Measurements from ENCODE around the gene PAX8. TPM values are rescaled to one million over a fixed set of nuclear protein-coding genes. Genes with fewer than 3 reads are reported as not detected.

Gene PAX8
- total RNA-seq, 1 donor from 2014 or later = 1.4 TPM

- TF ChIP-seq, protein P1, sequence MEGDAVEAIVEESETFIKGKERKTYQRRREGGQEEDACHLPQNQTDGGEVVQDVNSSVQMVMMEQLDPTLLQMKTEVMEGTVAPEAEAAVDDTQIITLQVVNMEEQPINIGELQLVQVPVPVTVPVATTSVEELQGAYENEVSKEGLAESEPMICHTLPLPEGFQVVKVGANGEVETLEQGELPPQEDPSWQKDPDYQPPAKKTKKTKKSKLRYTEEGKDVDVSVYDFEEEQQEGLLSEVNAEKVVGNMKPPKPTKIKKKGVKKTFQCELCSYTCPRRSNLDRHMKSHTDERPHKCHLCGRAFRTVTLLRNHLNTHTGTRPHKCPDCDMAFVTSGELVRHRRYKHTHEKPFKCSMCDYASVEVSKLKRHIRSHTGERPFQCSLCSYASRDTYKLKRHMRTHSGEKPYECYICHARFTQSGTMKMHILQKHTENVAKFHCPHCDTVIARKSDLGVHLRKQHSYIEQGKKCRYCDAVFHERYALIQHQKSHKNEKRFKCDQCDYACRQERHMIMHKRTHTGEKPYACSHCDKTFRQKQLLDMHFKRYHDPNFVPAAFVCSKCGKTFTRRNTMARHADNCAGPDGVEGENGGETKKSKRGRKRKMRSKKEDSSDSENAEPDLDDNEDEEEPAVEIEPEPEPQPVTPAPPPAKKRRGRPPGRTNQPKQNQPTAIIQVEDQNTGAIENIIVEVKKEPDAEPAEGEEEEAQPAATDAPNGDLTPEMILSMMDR (IDR thresholded peaks at IDR 0.05; ENCODE audit: partially characterized antibody, unreplicated experiment) = no peak
- no peak overlapping the region for H3K27ac Mint-ChIP-seq (ENCODE audit: unreplicated experiment)
- no peak for DNase-seq
- peaks cover 2% of the 10 kb centered on the region for H3K9me3 Mint-ChIP-seq (ENCODE audit: unreplicated experiment)
- peaks cover 9% of the 10 kb centered on the region for H3K27me3 Mint-ChIP-seq (ENCODE audit: unreplicated experiment)
- no peaks in the 10 kb centered on the region for H3K36me3 Mint-ChIP-seq (ENCODE audit: unreplicated experiment)
- peaks cover 3% of the 10 kb centered on the region for H3K4me1 Mint-ChIP-seq (ENCODE audit: low read depth, unreplicated experiment)
- no peak overlapping the region for H3K4me3 Mint-ChIP-seq (ENCODE audit: unreplicated experiment)
These were observed 104.4 kb downstream of the PAX8 start for GRCh38 chr2:113174376-113174750.

GRCh38 chr2:113173542-113174375 is 105.0 kb downstream of the PAX8 start, which contains the start of gene PSD4:
TSS of gene PSD4 (plus strand) at chr2:113173971. CDS start at chr2:113182457, 8,486 bp downstream.
- TF ChIP-seq, protein P1 (IDR thresholded peaks at IDR 0.05; ENCODE audit: partially characterized antibody, unreplicated experiment) = no peak
- H3K9me3 Mint-ChIP-seq (ENCODE audit: unreplicated experiment) = peaks cover 2% of the 10 kb centered on the region
- peaks cover 3% of the 10 kb centered on the region for H3K4me1 Mint-ChIP-seq (ENCODE audit: low read depth, unreplicated experiment)
- no peaks in the 10 kb centered on the region for H3K36me3 Mint-ChIP-seq (ENCODE audit: unreplicated experiment)
- H3K27me3 Mint-ChIP-seq (ENCODE audit: unreplicated experiment) = peaks cover 9% of the 10 kb centered on the region
- no peak within 1 kb of the TSS for H3K27ac Mint-ChIP-seq (ENCODE audit: unreplicated experiment)
- H3K4me3 Mint-ChIP-seq (ENCODE audit: unreplicated experiment) = no peak within 1 kb of the TSS
- DNase-seq = no peak

DNA sequence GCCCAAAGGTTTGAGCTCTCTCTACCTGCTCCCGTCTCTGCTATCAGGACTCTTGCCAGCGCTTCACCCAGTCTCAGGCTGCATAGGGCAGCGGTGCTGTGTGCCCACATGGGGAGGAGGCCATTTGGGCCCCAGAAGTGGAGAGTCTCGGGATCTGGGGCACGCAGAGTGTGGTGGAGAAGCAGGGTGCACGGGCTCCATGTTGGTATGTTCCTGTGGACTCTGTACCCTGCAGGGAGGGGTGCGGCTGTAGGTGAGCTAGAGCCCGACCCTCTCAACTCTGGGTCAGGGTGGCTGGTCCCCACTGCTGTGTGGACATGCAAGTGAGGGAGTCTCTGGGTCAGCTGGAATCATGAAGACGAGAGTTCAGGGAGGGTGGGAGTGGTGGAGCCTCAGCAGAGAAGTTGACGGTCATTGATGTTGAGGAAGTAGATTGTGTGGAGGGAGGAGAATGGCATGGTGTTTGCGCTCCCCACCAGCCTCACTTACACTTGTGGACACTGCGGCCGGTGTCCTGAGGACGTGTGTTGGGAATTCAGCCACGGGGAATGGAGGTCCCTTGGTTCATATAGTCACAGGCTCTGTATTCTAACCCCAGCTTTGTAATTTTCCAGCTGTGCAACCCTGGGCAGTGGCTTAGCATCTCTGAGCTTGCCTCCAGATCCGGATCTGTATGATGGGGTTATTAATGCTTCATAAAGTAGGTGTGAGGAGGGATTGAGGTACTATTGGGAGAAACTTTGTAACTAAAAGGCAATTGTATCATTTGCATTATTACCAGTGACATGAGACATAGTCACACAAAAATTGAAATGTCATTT is 105.8 kb downstream of the PAX8 start:
- no peak overlapping the region for H3K27ac Mint-ChIP-seq (ENCODE audit: unreplicated experiment)

GRCh38 chr2:113171334-113172075 is 107.2 kb downstream of the PAX8 start:
- no peaks in the 10 kb centered on the region for H3K36me3 Mint-ChIP-seq (ENCODE audit: unreplicated experiment)
- peaks cover 2% of the 10 kb centered on the region for H3K9me3 Mint-ChIP-seq (ENCODE audit: unreplicated experiment)
- H3K4me3 Mint-ChIP-seq (ENCODE audit: unreplicated experiment) = no peak overlapping the region
- TF ChIP-seq, protein P1 (IDR thresholded peaks at IDR 0.05; ENCODE audit: partially characterized antibody, unreplicated experiment) = no peak
- no peak for DNase-seq
- peaks cover 6% of the 10 kb centered on the region for H3K4me1 Mint-ChIP-seq (ENCODE audit: low read depth, unreplicated experiment)
- peaks cover 10% of the 10 kb centered on the region for H3K27me3 Mint-ChIP-seq (ENCODE audit: unreplicated experiment)
- no peak overlapping the region for H3K27ac Mint-ChIP-seq (ENCODE audit: unreplicated experiment)

More for the DNA sequence above, 105.8 kb downstream of the PAX8 start:
- H3K4me3 Mint-ChIP-seq (ENCODE audit: unreplicated experiment) = no peak overlapping the region
- H3K36me3 Mint-ChIP-seq (ENCODE audit: unreplicated experiment) = no peaks in the 10 kb centered on the region
- H3K4me1 Mint-ChIP-seq (ENCODE audit: low read depth, unreplicated experiment) = peaks cover 3% of the 10 kb centered on the region
- H3K9me3 Mint-ChIP-seq (ENCODE audit: unreplicated experiment) = peaks cover 2% of the 10 kb centered on the region
- TF ChIP-seq, protein P1 (IDR thresholded peaks at IDR 0.05; ENCODE audit: partially characterized antibody, unreplicated experiment) = no peak
- H3K27me3 Mint-ChIP-seq (ENCODE audit: unreplicated experiment) = peaks cover 9% of the 10 kb centered on the region
- DNase-seq = no peak
